Inflammatory macrophage treated with lipopolysaccharide for 1 hour (primary cell): Measurements from ENCODE around the gene TMEM79.

Source experiments
- DNase-seq, 2 donors: peaks; one replicate each; pipeline ENCODE4 v3.0.0-alpha.2; 2020 to 2022

Gene TMEM79, protein sequence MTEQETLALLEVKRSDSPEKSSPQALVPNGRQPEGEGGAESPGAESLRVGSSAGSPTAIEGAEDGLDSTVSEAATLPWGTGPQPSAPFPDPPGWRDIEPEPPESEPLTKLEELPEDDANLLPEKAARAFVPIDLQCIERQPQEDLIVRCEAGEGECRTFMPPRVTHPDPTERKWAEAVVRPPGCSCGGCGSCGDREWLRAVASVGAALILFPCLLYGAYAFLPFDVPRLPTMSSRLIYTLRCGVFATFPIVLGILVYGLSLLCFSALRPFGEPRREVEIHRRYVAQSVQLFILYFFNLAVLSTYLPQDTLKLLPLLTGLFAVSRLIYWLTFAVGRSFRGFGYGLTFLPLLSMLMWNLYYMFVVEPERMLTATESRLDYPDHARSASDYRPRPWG

DNA sequence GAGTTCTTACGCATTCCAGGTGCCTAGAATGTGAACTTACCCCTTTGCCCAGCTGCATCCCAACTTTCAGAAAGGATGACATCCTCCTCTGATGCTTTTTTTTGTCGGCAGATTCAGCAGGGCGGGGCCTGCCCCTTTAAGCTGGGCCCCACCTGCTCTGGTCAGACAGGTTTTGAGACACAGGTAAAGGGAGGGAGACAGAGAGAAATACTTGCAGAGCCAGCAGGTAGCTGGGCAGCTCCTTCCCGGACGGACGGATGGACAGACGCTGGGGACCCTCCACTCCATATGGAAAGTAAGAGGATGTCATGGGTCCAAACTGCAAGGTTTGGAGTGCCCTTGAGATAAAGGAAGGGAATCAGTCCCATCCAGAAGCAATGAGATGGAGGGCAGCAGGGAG is at the start of gene TMEM79:
TMEM79 (plus strand) TSS at position 214 of the 400 bp plus-strand sequence. CDS start 902 bp downstream, outside the sequence.
- no peak for DNase-seq

GRCh38 chr1:156236164-156236563 is 48.0 kb upstream of the TMEM79 start:
- no peak for DNase-seq

DNA sequence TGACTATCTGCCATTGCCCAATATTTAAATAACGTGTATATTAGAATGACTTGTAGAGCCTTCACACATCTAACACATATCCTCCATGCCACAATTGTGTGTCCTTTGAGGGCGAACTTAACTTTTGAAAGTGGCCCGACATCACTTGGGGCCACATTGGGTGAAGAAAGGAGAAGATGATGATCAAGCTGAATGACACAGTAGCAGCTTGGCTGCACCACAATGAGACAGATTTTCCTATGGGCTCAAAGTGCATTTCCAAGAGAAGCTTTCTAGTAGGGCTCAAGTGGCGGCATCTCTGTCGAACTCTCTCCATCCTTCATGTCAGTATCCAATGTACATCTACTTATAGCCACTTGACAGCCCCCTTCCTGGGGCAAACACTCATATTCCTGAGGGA is 45.9 kb upstream of the TMEM79 start:
- no peak for DNase-seq

GRCh38 chr1:156241311-156241811 is 42.8 kb upstream of the TMEM79 start:
- peak in 1 of 2 donors; percentile 18 for DNase-seq

- DNase-seq: no peak
Measured at GRCh38 chr1:156241926-156242325, 42.2 kb upstream of the TMEM79 start, which contains the start of gene BGLAP. Gene BGLAP, plus strand, starts transcription at chr1:156242184. Its CDS starts 48 bp downstream, at chr1:156242232.

DNA sequence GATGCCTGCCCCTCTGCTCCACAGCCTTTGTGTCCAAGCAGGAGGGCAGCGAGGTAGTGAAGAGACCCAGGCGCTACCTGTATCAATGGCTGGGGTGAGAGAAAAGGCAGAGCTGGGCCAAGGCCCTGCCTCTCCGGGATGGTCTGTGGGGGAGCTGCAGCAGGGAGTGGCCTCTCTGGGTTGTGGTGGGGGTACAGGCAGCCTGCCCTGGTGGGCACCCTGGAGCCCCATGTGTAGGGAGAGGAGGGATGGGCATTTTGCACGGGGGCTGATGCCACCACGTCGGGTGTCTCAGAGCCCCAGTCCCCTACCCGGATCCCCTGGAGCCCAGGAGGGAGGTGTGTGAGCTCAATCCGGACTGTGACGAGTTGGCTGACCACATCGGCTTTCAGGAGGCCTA is 41.4 kb upstream of the TMEM79 start:
- DNase-seq: no peak

- DNase-seq: no peak
Measured at GRCh38 chr1:156244126-156244525, 40.0 kb upstream of the TMEM79 start.

- DNase-seq: no peak
Measured at GRCh38 chr1:156244712-156245111, 39.4 kb upstream of the TMEM79 start.

DNA sequence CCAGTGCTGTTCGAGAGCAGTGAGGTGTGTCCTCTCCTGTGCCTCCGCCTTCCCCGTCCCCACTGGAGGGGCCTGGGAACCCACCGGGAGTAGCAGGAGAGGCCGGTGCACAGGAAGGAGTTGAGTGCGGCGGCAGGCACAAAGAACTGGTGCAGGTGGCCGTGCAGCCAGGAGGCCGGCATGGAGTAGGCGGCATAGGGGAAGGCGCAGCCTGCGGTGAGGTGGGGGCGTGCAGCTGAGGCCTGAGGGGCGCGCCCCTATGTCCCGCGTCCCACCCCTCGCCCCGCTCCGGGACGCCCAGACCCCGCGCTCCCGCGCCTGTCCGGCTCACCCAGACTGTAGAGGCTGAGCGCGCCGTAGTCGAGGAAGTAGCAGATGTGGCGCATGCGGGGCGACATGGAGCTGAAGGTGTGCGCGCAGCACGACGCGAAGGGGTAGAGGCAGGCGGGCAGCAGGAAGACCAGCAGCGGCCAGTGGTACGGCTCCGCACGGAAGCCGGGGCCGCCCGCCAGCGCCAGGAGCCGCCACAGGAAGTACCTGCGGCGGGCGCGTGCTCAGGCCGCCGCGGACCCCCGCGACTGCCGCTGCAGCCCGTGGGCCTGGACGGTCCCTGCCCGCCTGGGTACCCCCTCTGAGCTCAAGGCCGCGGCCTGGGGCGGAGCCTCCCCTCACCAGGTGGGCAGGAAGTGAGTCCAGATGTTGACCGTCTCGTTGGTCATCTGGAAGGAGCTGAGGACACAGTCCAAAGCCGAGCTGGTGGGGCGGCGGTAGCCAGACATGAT is 38.5 kb upstream of the TMEM79 start:
- no peak for DNase-seq

DNA sequence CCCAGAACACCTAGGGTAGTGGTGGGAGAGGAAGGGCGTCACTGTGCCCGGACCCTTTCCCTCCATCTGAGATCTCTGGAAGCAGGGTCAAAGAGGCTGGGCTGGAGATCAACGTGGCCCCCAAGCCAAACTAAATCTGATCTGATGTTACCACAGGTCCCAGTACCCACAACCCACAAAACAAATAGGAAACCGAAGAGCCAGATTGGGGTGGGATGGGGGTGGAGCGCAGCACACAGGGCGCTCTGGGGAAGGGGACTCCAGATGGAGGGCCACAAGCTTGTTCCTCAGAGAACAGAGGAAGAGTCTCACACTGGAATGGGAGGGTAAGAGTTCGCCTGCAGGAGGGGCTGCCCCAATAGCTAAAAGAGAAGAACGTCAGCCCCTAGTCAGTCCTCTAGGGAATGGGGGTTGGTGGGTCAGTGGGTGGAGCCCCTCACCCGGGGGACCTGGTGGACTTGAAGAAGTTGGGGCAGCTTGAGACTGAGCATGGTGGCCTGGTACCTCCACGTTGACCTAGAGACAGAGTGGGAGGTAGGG is 37.8 kb upstream of the TMEM79 start:
- DNase-seq: no peak

GRCh38 chr1:156246781-156247459 is 37.2 kb upstream of the TMEM79 start:
- no peak for DNase-seq

DNA sequence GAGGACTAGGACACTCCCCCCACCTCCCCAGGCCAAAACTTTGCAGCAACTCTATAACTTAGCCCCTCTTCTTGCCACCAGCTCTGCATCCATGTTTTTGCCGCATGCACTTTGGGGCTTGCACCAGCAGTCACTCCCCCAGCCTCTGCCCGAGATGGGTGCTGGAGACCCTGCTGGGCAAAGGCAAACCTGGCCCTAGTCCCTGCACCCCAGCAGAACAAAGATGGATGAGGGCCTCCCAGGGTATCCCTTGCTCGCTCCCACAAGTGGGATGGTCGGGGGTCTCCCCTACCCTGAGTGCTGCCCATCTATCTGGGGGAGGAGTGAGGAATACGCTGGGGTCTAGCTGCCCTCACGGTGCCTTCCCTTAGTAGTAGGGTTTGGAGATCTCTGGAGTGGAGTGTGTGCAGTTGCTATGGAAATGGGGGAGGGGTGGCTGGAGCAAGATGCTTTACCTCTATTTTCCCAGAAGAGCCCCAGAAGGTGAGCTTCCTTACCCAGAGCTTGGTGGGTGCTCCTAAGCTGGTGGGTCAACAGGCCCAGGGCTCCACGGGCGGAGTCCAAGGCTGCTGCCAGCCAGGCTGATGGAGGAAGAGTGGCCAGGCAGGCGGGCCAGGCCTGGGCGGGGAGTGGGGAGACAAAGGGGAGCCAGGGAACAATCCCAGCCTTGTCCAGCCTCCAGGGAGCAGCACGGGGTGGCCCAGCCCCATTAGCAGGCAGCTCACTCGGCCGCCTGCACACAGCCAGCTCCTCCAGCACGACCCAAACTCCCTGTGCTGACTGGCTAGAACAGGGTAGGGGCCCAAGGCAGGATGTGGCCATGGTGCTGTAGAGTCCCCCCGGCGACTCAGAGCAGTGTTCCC is 36.4 kb upstream of the TMEM79 start, which contains the start of gene PAQR6:
PAQR6 (minus strand) TSS at position 597 of the 863 bp plus-strand sequence. CDS start 1,325 bp downstream, outside the sequence.
- DNase-seq: no peak

GRCh38 chr1:156248323-156248683 is 35.8 kb upstream of the TMEM79 start:
- no peak for DNase-seq

DNA sequence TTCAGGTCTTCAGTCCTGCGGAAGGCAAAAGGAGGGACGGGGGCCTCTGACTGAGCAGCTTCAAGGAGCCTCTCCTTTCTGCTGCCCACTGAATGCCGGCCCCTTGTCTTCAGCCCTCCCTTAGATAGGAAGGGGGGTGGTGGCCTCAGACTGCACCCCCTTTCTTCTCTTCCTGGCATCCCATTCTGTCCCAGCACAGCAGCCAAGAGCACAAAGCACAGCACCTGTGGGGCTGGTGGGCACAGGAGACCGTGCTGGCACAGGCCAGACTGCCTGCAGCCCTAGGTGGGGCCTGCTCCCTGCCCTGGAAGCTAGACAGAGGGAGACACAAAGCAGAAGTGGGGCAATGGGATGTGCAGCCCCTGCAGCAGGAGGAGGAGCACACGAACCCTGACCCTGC is 34.5 kb upstream of the TMEM79 start:
- no peak for DNase-seq

GRCh38 chr1:156251527-156251926 is 32.6 kb upstream of the TMEM79 start:
- DNase-seq: no peak

GRCh38 chr1:156253634-156254033 is 30.5 kb upstream of the TMEM79 start:
- no peak for DNase-seq

- no peak for DNase-seq
Measured at GRCh38 chr1:156257711-156258110, 26.4 kb upstream of the TMEM79 start.

- DNase-seq: no peak
Measured at GRCh38 chr1:156258859-156259258, 25.3 kb upstream of the TMEM79 start.

DNA sequence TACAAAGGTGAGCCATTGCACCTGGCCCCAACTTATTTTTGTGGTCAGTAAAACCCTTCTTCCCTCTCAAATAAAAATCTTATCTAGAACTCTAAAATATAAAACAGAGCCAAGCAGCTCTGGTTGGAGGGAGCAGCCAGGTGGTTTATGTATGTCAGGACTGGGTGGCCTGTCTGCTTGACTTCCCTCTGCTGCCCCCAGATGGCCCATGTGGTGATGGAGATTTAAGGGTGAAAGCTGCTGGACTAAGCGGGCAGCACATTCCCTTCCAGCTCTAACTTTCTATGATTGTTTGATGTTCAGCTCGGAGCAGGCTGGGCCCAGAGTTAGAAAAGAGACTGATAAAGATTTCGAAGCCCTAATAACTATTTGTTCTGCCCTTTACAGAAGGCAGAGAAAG is 24.3 kb upstream of the TMEM79 start:
- DNase-seq: no peak

DNA sequence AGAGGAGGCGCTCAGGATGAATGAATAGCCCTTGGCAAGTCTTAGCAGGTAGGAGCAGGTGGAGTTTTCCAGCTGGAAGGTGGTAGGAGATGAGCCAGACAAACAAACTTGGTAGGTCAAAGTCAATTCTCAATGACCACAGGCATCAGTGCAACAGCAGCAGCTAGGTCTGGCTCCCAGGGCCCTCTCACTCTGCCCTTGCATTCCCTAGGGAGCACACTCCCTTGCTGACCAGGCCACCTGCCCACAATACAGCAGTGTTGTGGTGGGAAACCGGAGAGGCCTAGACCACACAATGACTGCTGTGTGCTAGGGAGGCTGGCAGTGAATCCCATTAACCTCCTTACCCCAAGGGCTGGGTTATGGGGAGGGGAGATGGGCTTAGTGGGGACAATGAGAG is 23.2 kb upstream of the TMEM79 start:
- DNase-seq: no peak

GRCh38 chr1:156262461-156263287 is 21.5 kb upstream of the TMEM79 start:
- no peak for DNase-seq
